Glomerular visceral epithelial cell (primary cell): ENCODE data around the gene MTOR.
"Not testable (repeated sequence)": the region's sequence is repeated elsewhere in the genome, so short reads cannot be mapped to it uniquely, and the experiment has no call there.

Experiments
- DNase-seq: peaks from one replicate; pipeline ENCODE4 v3.0.0-alpha.2; 2016; ENCODE audit errors: extremely low spot score

Gene MTOR

DNA sequence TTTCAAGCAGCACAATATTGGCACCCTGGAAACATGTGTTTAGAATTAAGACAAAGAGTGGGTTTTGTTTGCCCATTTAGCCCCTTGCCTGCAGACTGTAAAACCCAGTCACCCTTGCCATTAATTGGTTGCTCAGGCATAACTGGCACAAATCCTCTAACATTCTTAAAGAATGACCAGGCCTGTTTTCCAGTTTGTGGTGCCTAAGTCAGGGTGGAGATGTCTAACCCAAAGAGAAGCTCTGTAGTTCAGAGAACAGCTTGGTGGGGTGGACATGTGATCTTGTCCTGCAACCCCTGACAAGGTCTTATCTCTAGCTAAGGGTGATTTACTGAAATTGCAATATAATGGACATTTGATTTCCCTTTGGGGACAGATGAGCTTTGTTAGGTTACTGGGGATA lies 82.0 kb downstream of the MTOR start:
- peak; percentile 83 for DNase-seq

DNA sequence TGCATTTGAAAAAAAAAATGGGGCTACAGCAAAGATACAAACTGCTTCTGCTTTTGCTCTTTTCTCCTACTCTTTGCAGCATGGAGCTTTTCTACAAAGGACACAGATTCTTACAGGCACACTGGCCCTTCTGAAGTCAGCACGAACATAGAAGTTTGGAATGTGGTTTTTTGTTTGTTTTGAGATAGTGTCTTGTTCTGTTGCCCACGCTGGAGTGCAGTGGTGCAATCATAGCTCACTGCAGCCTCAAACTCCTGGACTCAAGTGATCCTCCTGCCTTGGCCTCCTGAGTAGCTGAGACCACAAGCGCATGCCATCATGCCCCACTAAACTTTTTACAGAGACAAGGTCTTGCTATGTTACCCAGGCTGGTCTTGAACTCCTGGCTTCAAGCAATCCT lies 82.6 kb downstream of the MTOR start:
- not testable (repeated sequence) for DNase-seq

DNA sequence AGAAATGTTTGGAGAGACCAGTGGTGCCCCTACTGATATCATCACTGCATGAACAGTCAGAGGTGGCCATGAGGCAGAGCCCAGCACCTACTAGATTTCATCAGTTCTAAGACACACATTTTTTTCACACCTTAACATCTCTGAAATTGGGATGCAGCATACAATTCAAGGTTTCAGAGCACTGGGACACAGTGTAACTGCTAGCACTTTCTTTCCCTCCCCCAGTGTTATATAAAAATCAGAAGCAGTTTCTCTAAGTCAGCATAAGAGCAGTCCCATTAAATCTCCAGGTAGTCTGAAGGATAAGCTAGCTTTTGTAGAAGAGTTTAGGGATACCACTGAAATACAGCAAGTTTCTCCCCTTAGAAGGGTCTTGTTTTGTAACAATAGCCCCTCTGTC lies 83.2 kb downstream of the MTOR start:
- DNase-seq: no peak

DNA sequence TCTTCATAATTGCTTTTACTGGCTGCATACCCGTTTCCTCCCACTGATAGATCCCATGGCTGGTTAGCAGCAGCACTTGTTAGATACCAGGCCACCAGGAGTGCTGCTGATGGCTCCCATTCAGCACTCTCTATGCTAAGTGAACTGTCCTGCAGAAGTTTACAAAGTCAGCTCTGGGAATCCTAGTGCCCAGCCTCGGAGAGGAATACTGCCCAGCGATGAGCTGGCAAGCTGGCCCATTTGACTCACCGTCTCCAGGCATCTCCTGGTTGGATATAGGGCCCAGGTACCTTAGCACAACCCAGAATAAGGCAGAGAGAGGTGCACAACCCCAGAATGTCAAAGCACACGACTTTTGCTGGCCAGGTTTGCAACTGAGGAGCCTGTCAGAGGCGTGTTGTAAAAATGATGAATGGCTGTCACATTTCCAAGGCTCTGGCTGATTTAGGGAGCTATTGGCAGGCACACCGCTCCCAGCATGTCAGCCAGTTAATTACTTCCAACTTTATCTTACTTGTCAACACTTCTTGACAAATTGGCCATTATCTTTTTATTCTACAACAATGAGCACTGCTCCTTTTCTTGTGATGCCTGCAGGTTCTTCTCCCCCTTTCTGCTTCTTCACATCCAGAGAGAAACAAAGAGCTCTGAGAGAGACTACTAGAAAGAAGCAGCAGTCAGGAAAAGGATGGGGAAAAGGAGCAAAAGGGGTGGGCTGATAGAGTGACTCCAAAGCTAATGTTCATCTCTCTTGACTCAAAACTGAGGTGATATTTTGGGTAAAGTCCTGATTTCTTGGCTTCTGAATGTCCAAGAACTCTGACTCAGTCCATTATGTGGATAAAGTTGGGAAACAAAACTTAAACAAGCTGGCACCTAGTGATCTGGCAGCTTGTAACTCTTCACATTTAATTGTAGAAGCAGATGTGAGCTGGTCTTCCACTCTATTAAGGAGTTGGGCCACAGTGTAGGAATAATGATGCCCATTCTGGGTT lies 84.0 kb downstream of the MTOR start:
- DNase-seq: no peak

DNA sequence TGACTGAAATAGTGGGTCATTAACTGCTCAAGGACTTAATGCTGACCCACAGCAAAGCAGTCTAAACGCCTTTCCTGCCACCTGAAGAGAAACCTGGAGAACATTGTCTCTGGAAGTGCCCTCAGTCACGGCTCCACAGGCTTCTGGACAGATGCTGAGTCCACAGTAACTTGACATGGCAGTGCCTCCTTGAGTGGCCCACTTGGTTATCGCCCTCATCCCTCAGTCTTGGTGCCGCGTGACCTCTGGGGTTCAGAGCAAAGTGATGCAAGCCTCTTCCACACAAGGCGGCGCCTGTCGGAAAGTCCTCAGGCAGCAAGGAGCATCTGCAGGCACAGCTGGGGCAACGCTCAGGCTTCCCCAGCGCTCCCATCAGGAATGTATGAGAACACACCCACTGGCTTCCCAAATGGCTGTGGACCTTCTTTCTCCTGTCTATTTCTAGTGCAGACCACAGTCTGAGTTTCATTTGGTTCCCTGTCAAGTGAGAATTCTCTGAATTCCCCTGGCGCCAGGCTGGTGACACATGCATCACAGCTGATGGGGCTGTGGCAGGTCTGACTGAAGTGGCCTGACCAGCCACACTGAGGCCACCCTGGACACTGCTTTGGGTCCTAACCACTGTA lies 86.2 kb downstream of the MTOR start:
- DNase-seq: peak; percentile 40

DNA sequence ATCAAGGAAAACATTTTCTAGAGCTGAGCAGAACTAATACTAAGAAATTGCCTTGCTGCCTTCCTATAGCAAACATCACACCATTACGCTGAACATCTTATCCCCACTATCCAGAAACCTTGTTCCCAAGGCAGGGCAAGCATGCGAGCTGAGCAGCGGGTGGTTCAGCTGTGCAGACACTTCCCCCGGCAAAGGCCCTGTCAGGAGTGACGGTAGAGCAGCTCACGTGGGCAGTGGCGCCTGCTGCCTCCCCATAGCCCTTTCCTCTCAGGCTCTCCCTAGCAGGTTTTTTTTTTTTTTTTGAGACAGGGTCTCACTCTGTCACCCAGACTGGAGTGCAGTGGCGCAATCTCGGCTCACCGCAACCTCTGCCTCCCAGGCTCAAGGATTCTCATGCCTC lies 86.9 kb downstream of the MTOR start:
- DNase-seq: no peak

DNA sequence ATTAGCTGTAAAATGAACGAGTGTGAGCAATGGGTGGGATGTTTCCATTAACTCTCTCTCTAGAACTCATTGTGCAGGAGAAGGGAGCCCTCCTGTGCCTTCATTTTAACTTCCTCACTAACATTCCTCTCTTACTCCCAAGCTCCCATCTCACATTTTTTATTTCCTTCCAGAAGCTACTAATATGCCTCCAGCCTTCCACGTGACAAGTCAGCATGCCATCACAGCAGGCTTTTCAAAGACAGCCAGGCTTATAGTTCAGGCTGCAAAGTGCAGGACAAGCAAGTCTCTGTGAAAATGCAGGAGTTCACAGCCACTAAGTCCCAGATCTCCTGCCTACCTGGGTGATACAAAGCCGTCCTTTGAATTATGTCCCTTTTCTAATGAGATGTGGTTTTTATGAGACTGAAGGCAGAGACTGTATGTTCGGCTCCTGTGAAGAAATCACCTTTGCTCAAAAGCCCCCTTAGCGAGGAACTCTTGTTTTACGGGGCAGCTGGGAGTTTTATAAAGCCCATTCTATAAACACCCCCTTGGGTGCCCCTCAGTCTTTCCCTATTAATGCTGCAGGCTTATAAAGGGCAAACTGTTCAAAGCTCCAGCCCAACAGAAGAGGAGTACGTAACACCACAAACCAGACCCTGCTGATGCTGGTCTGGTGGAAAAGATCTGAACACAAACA lies 87.9 kb downstream of the MTOR start:
- DNase-seq: no peak

DNA sequence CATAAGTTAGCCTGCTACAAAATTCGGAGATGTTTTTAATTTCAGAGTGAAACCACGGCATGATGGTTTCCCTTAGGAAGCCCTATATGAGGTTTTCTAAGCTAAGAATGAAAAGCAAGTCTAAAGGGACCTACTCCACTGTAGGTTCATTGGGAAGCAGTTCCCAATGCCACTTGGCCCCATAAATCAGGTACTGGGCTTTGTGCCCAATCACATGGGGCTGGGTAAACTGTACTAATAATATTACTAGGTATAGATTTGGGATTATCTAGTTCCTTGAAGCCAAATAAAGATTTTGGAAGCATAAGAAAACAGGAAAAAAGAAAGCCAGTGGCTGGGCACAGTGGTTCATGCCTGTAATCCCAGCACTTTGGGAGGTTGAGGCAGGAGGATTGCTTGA lies 92.2 kb downstream of the MTOR start:
- DNase-seq: no peak

DNA sequence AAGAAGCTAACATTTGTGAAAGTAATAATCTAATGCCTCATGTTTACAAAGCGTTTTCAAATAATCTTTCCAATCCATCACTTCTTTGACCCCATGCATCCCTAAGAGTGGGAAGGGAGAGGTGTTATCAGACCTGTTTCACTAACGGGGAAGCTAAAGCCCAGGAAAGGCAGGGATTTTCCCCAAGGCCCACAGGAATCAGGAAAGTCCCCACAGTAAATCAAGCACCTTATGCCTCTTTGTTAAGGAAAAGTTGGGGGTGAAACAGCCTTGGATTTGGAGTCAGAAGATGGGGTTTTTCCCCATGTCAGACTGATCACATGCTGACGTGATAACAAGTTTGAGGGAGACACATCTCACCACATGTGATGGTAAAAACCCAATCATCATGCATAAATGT lies 93.1 kb downstream of the MTOR start:
- DNase-seq: peak; percentile 51

DNA sequence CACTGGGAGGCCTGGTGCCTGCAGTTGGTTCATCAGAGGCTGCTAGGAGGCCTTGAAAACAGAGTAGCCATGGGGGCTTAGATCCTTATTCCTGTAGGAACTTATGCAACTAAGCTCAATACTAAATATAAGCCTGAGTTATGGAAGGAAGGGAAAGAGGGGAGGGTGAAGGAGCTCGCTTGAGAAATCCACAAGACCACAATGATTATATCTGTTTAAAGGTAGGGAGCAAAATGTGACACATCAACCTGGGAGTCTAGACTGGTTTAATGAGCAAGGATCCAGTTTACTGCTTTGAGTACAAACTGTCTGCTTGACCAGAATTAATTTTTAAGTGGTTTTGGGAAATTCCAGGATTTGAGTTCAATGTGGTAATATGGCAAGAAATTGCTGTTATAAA lies 93.6 kb downstream of the MTOR start:
- DNase-seq: peak; percentile 51

DNA sequence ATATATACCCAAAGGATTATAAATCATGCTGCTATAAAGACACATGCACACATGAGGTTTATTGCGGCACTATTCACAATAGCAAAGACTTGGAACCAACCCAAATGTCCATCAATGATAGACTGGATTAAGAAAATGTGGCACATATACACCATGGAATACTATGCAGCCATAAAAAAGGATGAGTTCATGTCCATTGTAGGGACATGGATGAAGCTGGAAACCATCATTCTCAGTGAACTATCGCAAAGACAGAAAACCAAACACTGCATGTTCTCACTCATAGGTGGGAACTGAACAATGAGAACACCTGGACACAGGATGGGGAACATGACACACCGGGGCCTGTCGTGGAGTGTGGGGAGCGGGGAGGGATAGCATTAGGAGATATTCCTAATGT lies 95.6 kb downstream of the MTOR start:
- not testable (repeated sequence) for DNase-seq

DNA sequence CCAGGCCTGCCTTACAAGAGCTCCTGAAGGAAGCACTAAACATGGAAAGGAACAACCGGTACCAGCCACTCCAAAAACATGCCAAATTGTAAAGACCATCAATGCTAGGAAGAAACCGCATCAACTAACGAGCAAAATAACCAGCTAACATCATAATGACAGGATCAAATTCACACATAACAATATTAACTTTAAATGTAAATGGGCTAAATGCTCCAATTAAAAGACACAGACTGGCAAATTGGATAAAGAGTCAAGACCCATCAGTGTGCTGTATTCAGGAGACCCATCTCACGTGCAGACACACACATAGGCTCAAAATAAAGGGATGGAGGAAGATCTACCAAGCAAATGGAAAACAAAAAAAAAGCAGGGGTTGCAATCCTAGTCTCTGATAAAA lies 99.6 kb downstream of the MTOR start:
- DNase-seq: not testable (repeated sequence)

DNA sequence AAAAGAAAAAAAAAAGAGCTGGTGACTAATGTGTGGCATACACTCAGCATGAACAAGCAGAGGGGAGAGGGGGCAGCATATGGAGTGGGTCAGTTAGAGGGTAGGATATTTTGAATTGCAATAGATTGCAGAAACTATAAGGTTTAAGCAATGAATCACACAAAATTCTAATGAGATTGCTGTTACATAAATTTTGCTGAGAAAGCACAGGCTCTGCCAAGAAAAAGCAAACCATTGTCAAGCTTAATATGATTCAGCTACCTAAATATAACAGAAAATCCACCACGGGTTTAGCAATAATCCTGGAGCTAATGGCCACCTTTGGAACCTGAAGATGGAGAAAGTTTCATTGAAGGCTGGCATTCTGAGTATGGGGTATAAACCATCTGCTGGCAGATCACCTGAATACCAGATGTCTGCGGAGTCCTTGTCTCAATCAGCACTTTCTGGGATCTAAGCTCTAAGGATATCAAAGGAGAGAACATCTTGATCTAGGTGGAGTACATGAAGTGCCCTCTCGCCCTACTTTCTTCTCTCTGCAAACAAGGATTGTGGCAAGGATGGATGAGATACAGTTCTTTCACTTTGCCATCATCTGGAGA lies 103.5 kb downstream of the MTOR start:
- DNase-seq: peak; percentile 61

DNA sequence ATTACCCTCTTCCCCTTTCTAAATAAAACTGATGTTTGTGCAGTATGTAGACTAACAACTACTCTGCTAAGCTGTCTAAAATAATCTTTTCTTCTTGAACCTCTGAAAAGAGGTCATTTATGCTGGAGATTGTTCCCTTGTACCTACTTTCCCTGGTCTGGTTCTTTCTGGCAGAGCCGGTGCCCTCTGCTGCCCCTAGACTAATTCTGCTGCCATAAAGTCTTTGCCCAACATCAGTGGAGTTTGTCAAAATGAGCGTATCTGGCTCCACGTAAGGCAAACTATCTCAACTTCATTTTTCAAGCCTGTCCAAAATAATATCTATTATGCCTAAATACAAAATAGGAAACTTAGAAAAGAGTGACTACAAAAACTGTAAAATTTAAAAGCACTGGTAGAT lies 104.1 kb downstream of the MTOR start:
- DNase-seq: peak; percentile 20

DNA sequence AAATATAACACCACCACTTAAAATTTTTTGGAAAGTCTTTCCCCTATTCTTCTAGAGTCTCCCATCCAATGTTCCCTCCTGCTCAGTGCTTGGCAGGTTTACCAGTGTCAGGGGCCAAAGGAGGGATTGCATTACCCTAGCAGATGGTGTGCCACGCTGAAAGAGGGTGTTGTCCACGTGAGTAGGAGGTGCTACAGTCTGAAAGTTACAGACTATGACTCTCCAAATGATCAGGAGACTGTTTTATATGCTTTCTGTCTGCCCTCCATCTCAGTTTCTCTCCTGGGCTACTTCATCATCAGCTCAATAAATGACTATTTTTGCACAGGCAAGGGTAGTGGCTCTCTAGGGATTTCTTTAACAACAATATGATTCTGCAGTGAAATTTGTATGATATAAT lies 104.5 kb downstream of the MTOR start:
- DNase-seq: no peak

DNA sequence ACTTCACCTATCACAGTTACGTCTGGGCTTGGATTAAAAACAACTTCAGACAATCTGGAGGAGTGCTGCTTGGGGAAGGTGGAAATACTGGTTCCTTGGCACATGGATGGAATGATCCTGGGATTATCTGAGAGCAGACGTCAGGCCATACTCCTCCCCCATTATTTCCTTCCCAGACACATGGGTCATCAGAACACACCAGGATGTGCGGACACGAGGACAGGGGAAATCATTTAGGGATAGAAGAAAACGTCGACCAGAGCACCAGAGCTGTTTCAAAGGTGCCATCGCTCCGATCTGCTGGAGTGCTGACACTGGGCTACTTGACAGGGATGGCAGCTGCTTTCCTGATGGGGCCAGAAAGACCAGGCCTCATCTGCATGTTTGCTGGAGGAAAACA lies 105.0 kb downstream of the MTOR start:
- DNase-seq: no peak

DNA sequence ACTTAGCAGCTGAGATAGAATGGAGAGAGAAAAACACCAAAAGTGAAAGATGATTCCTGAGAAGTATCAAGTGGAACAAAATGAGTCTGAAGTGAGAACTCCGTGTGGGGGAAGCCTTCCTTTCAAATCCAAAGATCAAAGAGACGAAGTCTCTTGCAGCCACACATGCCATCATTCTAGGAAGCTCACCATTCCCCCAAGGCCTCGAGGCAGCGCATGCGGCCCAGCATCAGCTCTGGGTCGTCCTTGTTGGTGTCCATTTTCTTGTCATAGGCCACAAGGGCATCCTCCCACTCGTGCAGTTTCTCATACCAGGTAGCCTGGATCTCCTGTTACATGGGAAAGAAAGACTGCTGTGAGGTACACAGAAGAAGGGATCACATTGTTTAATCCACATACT lies 105.4 kb downstream of the MTOR start:
- no peak for DNase-seq

DNA sequence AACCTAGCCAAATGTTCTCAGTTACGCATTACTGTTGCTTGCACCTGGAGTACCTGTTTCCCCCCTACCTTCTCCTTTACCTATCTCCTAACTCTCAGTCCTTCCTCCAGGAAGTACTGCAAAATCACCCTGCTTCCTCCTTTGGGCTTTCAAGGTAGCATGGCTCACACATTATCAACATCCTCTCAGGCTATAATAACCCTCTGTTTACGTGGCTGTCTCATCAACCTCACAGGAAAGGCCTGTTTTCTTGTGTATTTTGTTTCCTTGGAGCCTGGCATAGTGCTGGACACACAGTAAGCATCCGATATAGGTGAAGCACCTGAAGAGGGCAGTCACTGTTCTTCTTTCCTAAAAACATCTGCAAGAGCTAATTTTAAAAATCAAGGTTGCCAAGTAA lies 105.9 kb downstream of the MTOR start:
- DNase-seq: no peak

DNA sequence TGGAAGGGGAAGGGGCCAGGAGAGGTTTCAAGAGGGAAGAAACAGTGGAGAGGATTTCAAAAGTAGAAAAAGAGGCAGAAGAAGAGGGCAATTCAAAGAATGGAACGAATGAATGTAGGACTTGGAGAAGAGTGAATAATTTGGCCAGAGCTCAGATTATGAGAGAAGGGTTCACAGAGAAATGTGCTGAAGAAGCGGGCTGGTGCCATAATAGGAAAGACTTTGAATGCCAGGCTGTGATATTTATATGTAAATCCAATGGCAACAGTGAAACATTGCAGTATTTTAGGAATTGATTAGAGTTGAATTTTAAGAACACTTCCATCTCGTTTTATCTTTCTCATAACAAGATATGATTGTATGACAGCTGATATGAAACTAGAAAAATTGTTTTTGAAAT lies 109.2 kb downstream of the MTOR start:
- no peak for DNase-seq

DNA sequence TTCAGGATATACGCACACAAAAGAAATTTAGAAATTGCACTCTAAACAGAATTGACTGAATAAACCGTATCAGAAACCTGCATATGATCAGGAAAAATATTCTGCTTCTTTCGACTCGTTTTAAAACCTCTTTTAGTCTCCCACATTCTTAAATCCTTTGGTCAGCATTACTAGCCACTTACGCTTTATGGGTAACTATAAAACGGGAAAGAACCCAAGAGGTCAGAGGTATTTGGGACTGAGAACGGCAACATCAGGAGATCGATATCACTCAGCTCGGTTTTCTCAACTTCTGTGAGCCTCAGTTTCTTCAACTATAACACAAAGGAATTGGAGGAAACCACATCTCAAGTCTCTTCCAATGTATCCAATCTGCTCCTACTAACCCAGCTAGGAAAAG lies 109.6 kb downstream of the MTOR start:
- no peak for DNase-seq

DNA sequence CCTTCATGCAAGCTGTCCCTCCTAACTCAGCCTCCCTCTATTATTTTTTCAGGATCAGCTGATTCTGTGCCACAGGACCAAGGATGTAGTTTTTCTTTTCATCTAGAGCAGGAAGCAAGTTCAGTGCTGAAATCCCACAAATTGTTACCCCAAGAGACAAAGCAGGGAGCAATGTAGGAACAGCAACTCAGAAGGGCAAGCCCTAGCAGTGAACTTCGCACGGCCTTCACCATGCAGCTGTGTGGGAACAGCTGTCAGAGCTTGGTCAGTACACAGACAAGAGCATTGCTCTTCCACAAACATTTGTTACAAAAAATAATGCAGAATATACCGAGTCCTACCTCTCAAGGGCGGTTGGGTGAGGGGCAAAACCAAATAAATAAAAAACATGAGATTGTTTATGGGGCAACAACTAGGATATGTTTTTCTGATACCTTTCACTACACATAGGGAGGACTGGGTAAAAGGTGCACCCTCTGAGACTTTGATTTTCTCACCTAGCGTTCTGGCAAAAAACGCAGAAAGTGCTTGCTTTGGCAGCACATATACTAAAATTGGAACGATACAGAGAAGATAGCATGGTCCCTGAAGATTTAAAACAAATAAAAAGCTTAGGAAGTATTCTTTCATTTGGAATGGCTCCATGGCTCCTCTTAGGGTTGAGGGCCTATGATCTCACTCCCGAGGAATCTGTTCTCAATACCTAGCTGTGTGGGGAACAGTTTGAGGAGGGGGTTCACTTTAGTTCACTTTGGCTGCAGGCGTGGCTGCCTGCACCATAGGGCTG lies 110.3 kb downstream of the MTOR start:
- DNase-seq: no peak
